Muscle of leg (tissue), 11 donors: ENCODE data around the gene CYP2F1. TPM values are rescaled to one million over a fixed set of nuclear protein-coding genes. Genes with fewer than 3 reads are reported as not detected.
"Not testable (repeated sequence)": the region's sequence is repeated elsewhere in the genome, so short reads cannot be mapped to it uniquely, and the experiment has no call there.

Experiments
- DNase-seq: peaks from one replicate; pipeline ENCODE4 v3.0.0; 2013
- H3K27ac ChIP-seq: one replicate; pipeline ENCODE4 v1.5.1; 2013; ENCODE audit warnings: mild to moderate bottlenecking, low read length, control low read depth
- H3K27me3 ChIP-seq: one replicate; pipeline ENCODE4 v1.6.1; 2013; ENCODE audit warnings: low read length; ENCODE audit not compliant: control insufficient read depth, insufficient read depth
- H3K36me3 ChIP-seq: one replicate; pipeline ENCODE4 v1.6.1; 2013; ENCODE audit warnings: low read length; ENCODE audit not compliant: control insufficient read depth, insufficient read depth
- H3K4me1 ChIP-seq: one replicate; pipeline ENCODE4 v1.6.1; 2013; ENCODE audit warnings: low read length; ENCODE audit not compliant: control insufficient read depth, insufficient read depth
- H3K4me3 ChIP-seq: one replicate; pipeline ENCODE4 v1.5.1; 2013; ENCODE audit warnings: low read length, control low read depth
- H3K9me3 ChIP-seq: replicated peaks from 2 replicates; pipeline ENCODE4 v1.6.1; 2013; ENCODE audit warnings: low read depth, low read length; ENCODE audit not compliant: control insufficient read depth
- WGBS: methylation state at CpG from one replicate; pipeline ENCODE4 v1.1.5; 2013; ENCODE audit warnings: missing lambda C conversion rate; ENCODE audit not compliant: insufficient coverage; 5-methylcytosine and 5-hydroxymethylcytosine counted together
- polyA plus RNA-seq, 8 donors: library from polyadenylated mRNA; unstranded; fragments of 120-200 nt; gene quantifications; one replicate each; pipeline versions ENCODE4 v1.2.1 to v1.2.3, GENCODE V29; 2013; ENCODE audit warnings: inconsistent platforms in 1 of 8, low replicate concordance in 1 of 8; ENCODE audit not compliant: insufficient read length in 8 of 8, insufficient read depth in 1 of 8
- total RNA-seq: library from RNA; stranded (reverse); fragments of 120-200 nt; gene quantifications from one replicate; pipeline ENCODE4 v1.2.4, GENCODE V29; 2013

The CYP2F1 gene
- total and polyA plus RNA-seq, 9 donors: 0.10 TPM; not detected in 8

DNA sequence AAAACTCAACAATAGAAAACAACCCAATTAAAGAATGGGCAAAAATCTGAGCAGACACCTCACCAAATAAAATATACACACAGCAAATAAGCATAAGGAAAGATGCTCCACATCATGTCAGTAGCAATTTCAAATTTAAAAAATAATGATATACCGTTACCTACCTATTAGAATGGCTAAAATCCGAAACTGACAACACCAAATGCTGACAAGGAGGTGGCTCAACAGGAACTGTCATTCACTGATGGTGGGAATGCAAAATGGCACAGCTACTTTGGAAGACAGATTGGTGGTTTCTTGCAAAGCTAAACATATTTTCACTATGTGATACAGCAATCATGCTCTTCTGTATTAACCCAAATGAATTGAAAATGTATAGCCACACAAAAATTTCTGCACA is 16.9 kb upstream of the CYP2F1 start:
- no peaks in the 10 kb centered on the region for H3K4me1 ChIP-seq
- no CpG with 5 or more reads among the region's 2 CpGs for WGBS
- no peak for DNase-seq
- no peak overlapping the region for H3K4me3 ChIP-seq
- H3K27me3 ChIP-seq: no peaks in the 10 kb centered on the region
- H3K27ac ChIP-seq: no peak overlapping the region
- no peaks in the 10 kb centered on the region for H3K36me3 ChIP-seq
- H3K9me3 ChIP-seq: no peaks in the 10 kb centered on the region

DNA sequence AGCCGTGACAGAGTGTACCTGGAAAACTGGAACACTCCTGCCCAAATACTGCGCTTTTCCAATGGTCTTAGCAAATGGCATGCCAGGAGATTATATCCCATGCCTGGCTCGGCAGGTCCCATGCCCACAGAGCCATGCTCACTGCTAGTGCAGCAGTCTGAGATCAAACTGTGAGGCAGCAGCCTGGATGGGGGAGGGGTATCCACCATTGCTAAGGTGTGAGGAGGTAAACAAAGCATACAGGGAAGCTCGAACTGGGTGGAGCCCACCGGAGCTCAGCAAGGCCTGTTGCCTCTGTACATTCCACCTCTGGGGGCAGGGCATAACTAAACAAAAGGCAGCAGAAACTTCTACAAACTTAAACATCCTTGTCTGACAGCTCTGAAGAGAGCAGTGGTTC is 15.5 kb upstream of the CYP2F1 start:
- no peak for DNase-seq
- Histone ChIP-seq H3K4me1 (no peaks in the 10 kb centered on the region), H3K9me3 (no peaks in the 10 kb centered on the region), H3K36me3 (no peaks in the 10 kb centered on the region), H3K4me3 (no peak overlapping the region), H3K27me3 (no peaks in the 10 kb centered on the region), H3K27ac (no peak overlapping the region)
- 92% methylated on average over 3 of the region's 5 CpGs for WGBS

- not testable (repeated sequence) for H3K4me1 ChIP-seq, H3K4me3 ChIP-seq, H3K27me3 ChIP-seq, H3K36me3 ChIP-seq, H3K27ac ChIP-seq, DNase-seq, H3K9me3 ChIP-seq
- no CpG with 5 or more reads among the region's 1 CpG for WGBS
These were observed 12.0 kb upstream of the CYP2F1 start for GRCh38 chr19:41102210-41102609.

DNA sequence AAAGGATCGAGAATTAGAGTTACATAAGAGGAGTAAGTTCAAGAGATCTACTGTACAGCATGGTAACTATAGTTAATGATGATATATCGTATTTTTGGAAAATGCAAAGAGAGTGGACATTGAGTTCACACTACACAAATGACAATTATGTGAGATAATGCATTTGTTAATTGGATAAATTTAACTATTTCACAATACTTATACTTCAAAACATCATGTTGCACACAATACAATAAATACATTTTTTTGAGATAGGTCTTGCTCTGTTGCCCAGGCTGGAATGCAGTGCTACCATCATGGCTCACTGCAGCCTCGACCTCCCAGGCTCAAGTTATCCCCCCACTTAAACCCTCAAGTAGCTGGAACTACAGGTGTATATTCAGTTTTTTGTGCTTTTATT is 8.1 kb upstream of the CYP2F1 start:
- no peak for DNase-seq
- H3K27ac ChIP-seq: no peak overlapping the region

GRCh38 chr19:41111296-41111695 is 2.9 kb upstream of the CYP2F1 start:
- Histone ChIP-seq H3K27me3 (no peaks in the 10 kb centered on the region), H3K27ac (no peak overlapping the region), H3K4me1 (no peaks in the 10 kb centered on the region), H3K4me3 (no peak overlapping the region), H3K9me3 (no peaks in the 10 kb centered on the region), H3K36me3 (no peaks in the 10 kb centered on the region)
- DNase-seq: no peak
- 90% methylated on average over 8 of the region's 9 CpGs for WGBS

More for the DNA sequence above, 8.1 kb upstream of the CYP2F1 start:
- Histone ChIP-seq H3K4me1 (no peaks in the 10 kb centered on the region), H3K4me3 (no peak overlapping the region), H3K27me3 (no peaks in the 10 kb centered on the region), H3K9me3 (no peaks in the 10 kb centered on the region), H3K36me3 (no peaks in the 10 kb centered on the region)
- WGBS: no CpG with 5 or more reads among the region's 3 CpGs

GRCh38 chr19:41111750-41112295 is 2.4 kb upstream of the CYP2F1 start:
- no peak overlapping the region for H3K4me3 ChIP-seq
- WGBS: 100% methylated on average over 2 of the region's 5 CpGs

DNA sequence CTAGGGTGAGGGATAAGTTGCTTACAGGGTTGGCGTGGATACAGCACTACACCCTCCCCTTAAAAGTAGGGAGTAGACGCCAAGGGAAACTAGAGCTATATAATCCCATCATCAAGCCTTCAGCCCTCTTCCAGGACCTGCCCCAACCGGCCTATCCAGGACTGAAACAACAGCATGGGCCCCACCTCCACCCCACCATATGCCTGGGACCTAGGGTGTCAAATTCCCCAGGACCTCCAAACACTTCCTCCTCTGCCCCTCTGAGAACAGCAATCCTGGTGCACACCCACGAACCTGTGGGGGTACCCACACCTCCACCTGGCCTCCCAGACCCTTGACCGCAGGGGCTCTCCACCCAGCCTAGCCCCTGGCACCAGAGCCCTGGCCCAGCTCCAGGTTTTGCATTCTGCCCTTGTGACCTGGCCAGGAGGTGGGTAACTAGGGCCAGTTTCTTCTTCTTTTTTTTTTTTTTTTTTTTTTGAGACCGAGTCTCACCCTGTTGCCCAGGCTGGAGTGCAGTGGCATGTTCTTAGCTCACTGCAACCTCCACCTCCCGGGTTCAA is 1.4 kb upstream of the CYP2F1 start:
- WGBS: 68% methylated on average over 4 of the region's 7 CpGs
- H3K36me3 ChIP-seq: no peaks in the 10 kb centered on the region
- no peaks in the 10 kb centered on the region for H3K27me3 ChIP-seq
- H3K4me3 ChIP-seq: no peak overlapping the region
- DNase-seq: no peak
- no peaks in the 10 kb centered on the region for H3K9me3 ChIP-seq
- no peaks in the 10 kb centered on the region for H3K4me1 ChIP-seq
- H3K27ac ChIP-seq: no peak overlapping the region

More at GRCh38 chr19:41111750-41112295, 2.4 kb upstream of the CYP2F1 start:
- Histone ChIP-seq H3K4me1 (no peaks in the 10 kb centered on the region), H3K36me3 (no peaks in the 10 kb centered on the region), H3K9me3 (no peaks in the 10 kb centered on the region), H3K27ac (no peak overlapping the region), H3K27me3 (no peaks in the 10 kb centered on the region)
- DNase-seq: no peak

DNA sequence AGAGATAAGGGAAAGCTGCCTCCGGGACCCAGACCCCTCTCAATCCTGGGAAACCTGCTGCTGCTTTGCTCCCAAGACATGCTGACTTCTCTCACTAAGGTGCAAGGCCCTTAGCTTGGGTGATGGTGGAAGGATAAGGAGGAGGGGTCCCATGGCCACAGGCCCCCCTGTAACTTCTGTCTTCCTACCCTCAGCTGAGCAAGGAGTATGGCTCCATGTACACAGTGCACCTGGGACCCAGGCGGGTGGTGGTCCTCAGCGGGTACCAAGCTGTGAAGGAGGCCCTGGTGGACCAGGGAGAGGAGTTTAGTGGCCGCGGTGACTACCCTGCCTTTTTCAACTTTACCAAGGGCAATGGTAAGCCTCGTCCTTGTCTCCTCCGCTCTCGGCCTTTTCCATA is 2.0 kb downstream of the CYP2F1 start:
- H3K36me3 ChIP-seq: no peaks in the 10 kb centered on the region
- H3K27me3 ChIP-seq: no peaks in the 10 kb centered on the region
- no peaks in the 10 kb centered on the region for H3K9me3 ChIP-seq
- H3K27ac ChIP-seq: no peak overlapping the region
- H3K4me1 ChIP-seq: no peaks in the 10 kb centered on the region
- no peak for DNase-seq
- 50% methylated on average over 2 of the region's 8 CpGs for WGBS
- no peak overlapping the region for H3K4me3 ChIP-seq

GRCh38 chr19:41120929-41121911 is 7.0 kb downstream of the CYP2F1 start:
- 87% methylated on average over 20 of the region's 41 CpGs for WGBS
- not testable (repeated sequence) for H3K36me3 ChIP-seq, H3K4me1 ChIP-seq, H3K9me3 ChIP-seq, H3K27ac ChIP-seq, H3K4me3 ChIP-seq, H3K27me3 ChIP-seq, DNase-seq

DNA sequence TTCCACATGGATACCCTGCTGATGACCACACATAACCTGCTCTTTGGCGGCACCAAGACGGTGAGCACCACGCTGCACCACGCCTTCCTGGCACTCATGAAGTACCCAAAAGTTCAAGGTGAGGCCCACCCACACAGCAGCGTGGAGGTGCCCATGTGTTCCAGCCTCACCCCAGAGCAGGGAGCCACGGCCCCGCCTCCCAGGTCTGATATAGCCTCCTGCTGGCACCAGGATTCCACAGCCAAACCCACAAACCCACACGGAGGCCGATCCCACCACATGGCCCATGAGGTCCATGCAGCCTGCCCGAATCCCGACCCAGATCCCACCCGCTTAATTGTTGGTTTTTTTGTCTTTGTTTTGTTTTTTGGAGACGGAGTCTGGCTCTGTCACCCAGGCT is 8.6 kb downstream of the CYP2F1 start:
- H3K27me3 ChIP-seq, H3K4me3 ChIP-seq, H3K27ac ChIP-seq, H3K4me1 ChIP-seq, DNase-seq, H3K36me3 ChIP-seq, H3K9me3 ChIP-seq: not testable (repeated sequence)
- 88% methylated on average over 8 of the region's 13 CpGs for WGBS
